Measurements from ENCODE around the gene VWF. TPM values are rescaled to one million over a fixed set of nuclear protein-coding genes. Genes with fewer than 3 reads are reported as not detected.

The VWF gene
- total and polyA plus RNA-seq, 2 of the 13 experiments (the other 11 are each of a cell fraction or from before 2014, with no cell fraction given): 0.20 to 0.25 TPM

- TF ChIP-seq SALL1 (CRISPR knock-in tag; IDR thresholded peaks at IDR 0.05) (peak; percentile 40; the same call in 1 of the 2 replicates), SMC3 (IDR thresholded peaks at IDR 0.05; ENCODE audit: low read length) (peak; percentile 61), ZFX (CRISPR knock-in tag; IDR thresholded peaks at IDR 0.05; ENCODE audit: low read depth) (peak; percentile 64), DMAP1 (CRISPR knock-in tag; IDR thresholded peaks at IDR 0.05) (no peak), ZNF335 (CRISPR knock-in tag; IDR thresholded peaks at IDR 0.05) (0 out of 2 replicates have a peak, but pooled peaks have one; percentile 53), ZSCAN22 (CRISPR knock-in tag; IDR thresholded peaks at IDR 0.05) (no peak), ZFP36L1 (CRISPR knock-in tag; IDR thresholded peaks at IDR 0.05) (no peak), RERE (CRISPR knock-in tag; IDR thresholded peaks at IDR 0.05; ENCODE audit: low read depth) (no peak), GATAD1 (CRISPR knock-in tag; IDR thresholded peaks at IDR 0.05) (0 out of 2 replicates have a peak, but pooled peaks have one; percentile 38), RARA (CRISPR knock-in tag; IDR thresholded peaks at IDR 0.05) (0 out of 2 replicates have a peak, but pooled peaks have one; percentile 8), BHLHE40 (IDR thresholded peaks at IDR 0.05; ENCODE audit: low read length) (peak; percentile 46), RXRB (CRISPR knock-in tag; IDR thresholded peaks at IDR 0.05; ENCODE audit: borderline replicate concordance) (0 out of 2 replicates have a peak, but pooled peaks have one; percentile 21), ZGPAT (CRISPR knock-in tag; IDR thresholded peaks at IDR 0.05) (peak; percentile 29; the same call in 1 of the 2 replicates), TEAD3 (CRISPR knock-in tag; optimal IDR thresholded peaks at IDR 0.05; ENCODE audit: borderline replicate concordance) (peak; percentile 36)
Measured at GRCh38 chr12:5988659-5989116, 135.8 kb downstream of the VWF start (continued).

Data from HepG2 (cell line).